CD14-positive monocyte (primary cell): Measurements from ENCODE around the gene ROMO1. TPM values are rescaled to one million over a fixed set of nuclear protein-coding genes. Genes with fewer than 3 reads are reported as not detected.

ENCODE experiments used
- DNase-seq, 3 donors: peaks; one replicate each; pipeline ENCODE4 v3.0.0-alpha.2; 2011 to 2022
- H2AFZ ChIP-seq: 2 replicates; pipeline ENCODE4 v1.6.0; 2012; ENCODE audit warnings: mild to moderate bottlenecking, low read depth, low read length, inconsistent platforms; ENCODE audit not compliant: insufficient read depth, poor library complexity, severe bottlenecking
- H3K27ac ChIP-seq, 2 donors: 1 replicate in 1 of 2; 2 replicates in 1 of 2; pipeline ENCODE4 v1.5.1; 2012 to 2013; ENCODE audit warnings: low read length in 2 of 2, control low read depth in 1 of 2, inconsistent platforms in 1 of 2, low read depth in 1 of 2, mild to moderate bottlenecking in 1 of 2
- H3K27me3 ChIP-seq, 2 donors: one replicate each; pipeline versions ENCODE4 v1.6.0 to v1.6.1; 2011 to 2013; ENCODE audit warnings: low read length in 2 of 2; ENCODE audit not compliant: control insufficient read depth in 2 of 2, insufficient read depth in 2 of 2
- H3K36me3 ChIP-seq, 2 donors: replicated peaks in 1 of 2; 1 replicate in 1 of 2; 2 replicates in 1 of 2; pipeline versions ENCODE4 v1.5.1 to v1.6.1; 2012 to 2013; ENCODE audit warnings: low read length in 2 of 2, control low read depth in 1 of 2, inconsistent platforms in 1 of 2, mild to moderate bottlenecking in 1 of 2; ENCODE audit not compliant: insufficient read depth in 2 of 2, control insufficient read depth in 1 of 2
- H3K4me1 ChIP-seq, 2 donors: 1 replicate in 1 of 2; 2 replicates in 1 of 2; pipeline versions ENCODE4 v1.5.1 to v1.6.1; 2012 to 2013; ENCODE audit warnings: low read length in 2 of 2, control low read depth in 1 of 2, inconsistent platforms in 1 of 2, mild to moderate bottlenecking in 1 of 2, moderate library complexity in 1 of 2; ENCODE audit not compliant: insufficient read depth in 2 of 2, control insufficient read depth in 1 of 2
- H3K4me2 ChIP-seq: replicated peaks from 2 replicates; pipeline ENCODE3; 2012; ENCODE audit warnings: low read length, moderate library complexity, mild to moderate bottlenecking; ENCODE audit not compliant: poor library complexity, severe bottlenecking; ENCODE audit errors: extremely low read depth
- H3K4me3 ChIP-seq, 3 experiments: fragments of 200-600 bp in 1 of 3; sonication (generic) in 1 of 3; replicated peaks in 1 of 3; 1 replicate in 2 of 3; 2 replicates in 1 of 3; pipeline ENCODE4 v1.5.1; 2011 to 2013; ENCODE audit warnings: low read length in 3 of 3, mild to moderate bottlenecking in 3 of 3, control low read depth in 2 of 3, low read depth in 2 of 3, inconsistent platforms in 1 of 3, moderate library complexity in 1 of 3
- H3K79me2 ChIP-seq: 2 replicates; pipeline ENCODE4 v1.6.0; 2012; ENCODE audit warnings: mild to moderate bottlenecking, control low read depth, inconsistent platforms, low read length, moderate library complexity; ENCODE audit not compliant: insufficient read depth
- H3K9ac ChIP-seq: 2 replicates; pipeline ENCODE4 v1.6.0; 2017; ENCODE audit warnings: low read length, mild to moderate bottlenecking; ENCODE audit not compliant: insufficient read depth, poor library complexity, severe bottlenecking
- H3K9me3 ChIP-seq, 2 donors: replicated peaks in 1 of 2; 1 replicate in 1 of 2; 2 replicates in 1 of 2; pipeline versions ENCODE4 v1.5.1 to v1.6.1; 2012 to 2013; ENCODE audit warnings: low read length in 2 of 2, control low read depth in 1 of 2; ENCODE audit not compliant: control insufficient read depth in 1 of 2, insufficient read depth in 1 of 2
- H4K20me1 ChIP-seq: 2 replicates; pipeline ENCODE4 v1.6.0; 2012; ENCODE audit warnings: mild to moderate bottlenecking, low read length, control low read depth, moderate library complexity; ENCODE audit not compliant: insufficient read depth
- H3K27ac Mint-ChIP-seq, 7 donors: one replicate each; pipeline ENCODE4 v1.8.0; 2020; ENCODE audit warnings: mild to moderate bottlenecking in 7 of 7, mixed read lengths in 7 of 7, moderate library complexity in 6 of 7, inconsistent platforms in 2 of 7
- H3K27me3 Mint-ChIP-seq, 3 donors: one replicate each; pipeline ENCODE4 v1.8.0; 2021 to 2022; ENCODE audit warnings: low read depth in 3 of 3, mild to moderate bottlenecking in 3 of 3, mixed read lengths in 3 of 3, moderate library complexity in 3 of 3, inconsistent platforms in 1 of 3
- H3K36me3 Mint-ChIP-seq, 2 donors: one replicate each; pipeline ENCODE4 v1.8.0; 2020; ENCODE audit warnings: mixed read lengths in 2 of 2, inconsistent platforms in 1 of 2, mild to moderate bottlenecking in 1 of 2
- H3K4me1 Mint-ChIP-seq: one replicate; pipeline ENCODE4 v1.8.0; 2020; ENCODE audit warnings: mild to moderate bottlenecking, mixed read lengths
- H3K4me3 Mint-ChIP-seq, 2 donors: one replicate each; pipeline ENCODE4 v1.8.0; 2020; ENCODE audit warnings: mild to moderate bottlenecking in 2 of 2, mixed read lengths in 2 of 2, moderate library complexity in 1 of 2
- H3K9me3 Mint-ChIP-seq, 7 donors: one replicate each; pipeline ENCODE4 v1.8.0; 2020 to 2022; ENCODE audit warnings: mixed read lengths in 7 of 7, mild to moderate bottlenecking in 6 of 7, moderate library complexity in 6 of 7, inconsistent platforms in 2 of 7
- CTCF ChIP-seq: fragments of 200-600 bp; IDR thresholded peaks from one replicate; pipeline ENCODE4 v1.8.0; 2022; ENCODE audit warnings: antibody characterized with exemption, mild to moderate bottlenecking
- WGBS: methylation state at CpG from one replicate; pipeline ENCODE4 v1.1.5; 2013; ENCODE audit warnings: missing lambda C conversion rate; ENCODE audit not compliant: insufficient coverage; 5-methylcytosine and 5-hydroxymethylcytosine counted together
- intact Hi-C, 2 donors: fragments of 100-400 bp; cut with micrococcal nuclease; formaldehyde crosslinking; loops; one replicate each; pipeline versions ENCODE4 v1.15.0 to v1.15.1; 2023
- polyA plus RNA-seq, 3 donors: library from polyadenylated mRNA; depleted of rRNA in 1 of 3; unstranded in 2 of 3; stranded (reverse) in 1 of 3; fragments of 300-500 nt in 2 of 3; fragments of >200 nt in 1 of 3; fragmentation: Illumina TruSeq in 2 of 3; gene quantifications; 1 replicate in 2 of 3; 2 replicates in 1 of 3; pipeline ENCODE4 v1.2.3, GENCODE V29; 2012 to 2021

ROMO1 gene
- polyA plus RNA-seq, 3 donors = 220 to 448 (median 352) TPM

- H3K9ac ChIP-seq = no peak overlapping the region
- Mint-ChIP-seq H3K4me1 (peaks cover 6% of the 10 kb centered on the region), H3K4me3 (no peak overlapping the region), H3K9me3 (no peaks in the 10 kb centered on the region), H3K27ac (no peak overlapping the region), H3K27me3 (no peaks in the 10 kb centered on the region), H3K36me3 (peaks cover 18 to 19% of the 10 kb centered on the region in 2 donors)
- no peak overlapping the region for H2AFZ ChIP-seq
- no peak overlapping the region for H3K4me3 ChIP-seq
- DNase-seq = no peak
- no peak overlapping the region for H3K27ac ChIP-seq
- 98% methylated on average over 9 of the region's 9 CpGs for WGBS
- H4K20me1 ChIP-seq = peaks cover 99% of the 10 kb centered on the region
- no peaks in the 10 kb centered on the region for H3K9me3 ChIP-seq
- H3K79me2 ChIP-seq = peaks cover 99% of the 10 kb centered on the region
- no peak overlapping the region for H3K4me2 ChIP-seq
- no peaks in the 10 kb centered on the region for H3K4me1 ChIP-seq
- intact Hi-C loops = no loop called here
- H3K36me3 ChIP-seq = peaks cover 47 to 80% of the 10 kb centered on the region in 2 donors
- no peaks in the 10 kb centered on the region for H3K27me3 ChIP-seq
- no peak for TF ChIP-seq CTCF
Measured at GRCh38 chr20:35654415-35654814, 44.8 kb upstream of the ROMO1 start.

- Mint-ChIP-seq H3K4me3 (no peak overlapping the region), H3K4me1 (peaks cover 31% of the 10 kb centered on the region), H3K27me3 (no peaks in the 10 kb centered on the region), H3K9me3 (no peaks in the 10 kb centered on the region), H3K36me3 (peaks cover 6 to 8% of the 10 kb centered on the region in 2 donors), H3K27ac (peak overlapping the region in 1 of 7 donors; percentile 52)
- Histone ChIP-seq H2AFZ (no peak overlapping the region), H3K27ac (peak overlapping the region in 1 of 2 donors; percentile 25), H3K9ac (no peak overlapping the region), H3K27me3 (no peaks in the 10 kb centered on the region), H3K9me3 (no peaks in the 10 kb centered on the region), H4K20me1 (peaks cover 93% of the 10 kb centered on the region), H3K4me3 (no peak overlapping the region), H3K4me2 (no peak overlapping the region), H3K4me1 (peaks cover 15 to 16% of the 10 kb centered on the region in 2 donors), H3K79me2 (peaks cover 100% of the 10 kb centered on the region), H3K36me3 (peaks cover 34 to 51% of the 10 kb centered on the region in 2 donors)
- no peak for TF ChIP-seq CTCF
- no peak for DNase-seq
- no CpG with 5 or more reads among the region's 1 CpG for WGBS
- intact Hi-C loops = no loop called here
Measured at GRCh38 chr20:35657271-35657670, 41.9 kb upstream of the ROMO1 start.
